22Rv1 (cell line): Measurements from ENCODE around the gene FAM107B.

ENCODE experiments used
- CTCF ChIP-seq: fragments of 450-650 bp; IDR thresholded peaks from 2 replicates; pipeline ENCODE4 v1.5.1; 2017; ENCODE audit warnings: mild to moderate bottlenecking
- ZFX ChIP-seq: fragments of 450-650 bp; IDR thresholded peaks from 2 replicates; pipeline ENCODE4 v1.6.1; 2017; ENCODE audit warnings: antibody characterized with exemption, borderline replicate concordance

DNA sequence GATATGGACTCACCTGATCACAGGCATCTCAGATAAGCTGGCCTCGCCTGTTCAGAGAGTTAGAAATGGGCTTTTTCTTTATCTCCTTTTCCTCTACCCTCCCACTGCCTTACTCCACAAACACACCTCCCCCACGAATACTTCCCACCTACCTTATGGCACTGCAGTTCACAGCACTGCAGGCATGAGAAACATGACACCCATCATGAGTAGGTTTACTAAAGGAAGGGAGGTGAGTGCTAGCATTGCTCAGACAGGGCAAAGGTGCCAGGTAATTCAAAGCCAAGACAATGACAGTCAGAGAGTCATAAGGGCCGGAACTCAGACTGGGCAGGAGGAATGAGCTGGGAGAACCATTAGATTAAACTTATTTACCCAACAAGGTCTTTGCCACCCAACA, 220.6 kb downstream of the FAM107B start:
- no peak for TF ChIP-seq CTCF
- no peak for TF ChIP-seq ZFX
